ENCODE measurements around the gene JAZF1. TPM values are rescaled to one million over a fixed set of nuclear protein-coding genes. Genes with fewer than 3 reads are reported as not detected.

The JAZF1 gene
- total RNA-seq, 1 experiment from 2014 or later, result 3.4 TPM

- DNase-seq (ENCODE audit: low read depth, low spot score) (no peak), ATAC-seq (no peak)
- H3K36me3 ChIP-seq (ENCODE audit: control insufficient read depth in 1 of 2, insufficient read depth in 2 of 2, low read length in 2 of 2), result no peaks in the 10 kb centered on the region
- H3K4me3 ChIP-seq (replicated peaks in 1 of 2; ENCODE audit: low read depth in 1 of 2, low read length in 2 of 2), result no peak overlapping the region
- H3K4me1 ChIP-seq (ENCODE audit: control insufficient read depth in 1 of 2, insufficient read depth in 2 of 2, low read length in 2 of 2), result no peaks in the 10 kb centered on the region
- no peak overlapping the region for H3K9ac ChIP-seq (ENCODE audit: low read length)
- BruUV-seq (replicated peaks), result no TSS peak
- no peaks in the 10 kb centered on the region for H3K79me2 ChIP-seq (ENCODE audit: insufficient read depth, low read length)
- TF ChIP-seq SRF (IDR thresholded peaks at IDR 0.05; ENCODE audit: low read depth) (no peak), JUND (IDR thresholded peaks at IDR 0.05) (no peak), EGR1 (IDR thresholded peaks at IDR 0.05; ENCODE audit: low read depth) (no peak), CBX3 (IDR thresholded peaks at IDR 0.05; ENCODE audit: low read depth) (no peak), REST (IDR thresholded peaks at IDR 0.05; ENCODE audit: low read depth) (no peak), MAX (IDR thresholded peaks at IDR 0.05) (no peak), ZBTB33 (IDR thresholded peaks at IDR 0.05; ENCODE audit: extremely low read depth, insufficient replicate concordance, low read length) (no peak), SIN3A (IDR thresholded peaks at IDR 0.05; ENCODE audit: low read depth) (no peak), FOSL1 (IDR thresholded peaks at IDR 0.05; ENCODE audit: low read depth) (no peak), RAD21 (IDR thresholded peaks at IDR 0.05; ENCODE audit: low read depth) (no peak), POLR2AphosphoS5 (IDR thresholded peaks at IDR 0.05; ENCODE audit: low read depth, low read length) (no peak), YY1 (IDR thresholded peaks at IDR 0.05; ENCODE audit: extremely low read depth, insufficient replicate concordance, low read depth, low read length) (no peak), ELF1 (IDR thresholded peaks at IDR 0.05; ENCODE audit: borderline replicate concordance, low read depth) (no peak), ZNF274 (IDR thresholded peaks at IDR 0.05; ENCODE audit: low read depth, low read length) (no peak), SP1 (IDR thresholded peaks at IDR 0.05; ENCODE audit: low read depth) (no peak), CTCF (IDR thresholded peaks at IDR 0.05 in 2 of 3, conservative IDR thresholded peaks at IDR 0.05 in 1 of 3; ENCODE audit: borderline replicate concordance in 1 of 3, insufficient read depth in 1 of 3, low read depth in 2 of 3, low read length in 2 of 3) (no peak), EZH2 (IDR thresholded peaks at IDR 0.05) (no peak), CEBPB (IDR thresholded peaks at IDR 0.05; ENCODE audit: low read depth) (no peak)
- no peaks in the 10 kb centered on the region for H3K27me3 ChIP-seq (ENCODE audit: insufficient read depth, low read length)
- H3K4me2 ChIP-seq (ENCODE audit: low read length), result no peak overlapping the region
- H2AFZ ChIP-seq (ENCODE audit: low read depth, low read length, poor library complexity, severe bottlenecking), result no peak overlapping the region
- H3K9me2 ChIP-seq (ENCODE audit: insufficient read depth), result no peaks in the 10 kb centered on the region
- ChIA-PET CTCF (no interaction called here), POLR2A (no interaction called here), RAD21 (ENCODE audit: low non-redundant PET in 1 of 2, low total read pairs in 2 of 2, uncharacterized antibody in 2 of 2, unreplicated experiment in 2 of 2) (no interaction called here)
- H4K20me1 ChIP-seq (ENCODE audit: insufficient read depth), result no peaks in the 10 kb centered on the region
- intact Hi-C loops (cut with micrococcal nuclease), result no loop called here
- no peaks in the 10 kb centered on the region for H3K9me3 ChIP-seq (ENCODE audit: control insufficient read depth in 1 of 2, insufficient read depth in 1 of 2, low read depth in 1 of 2, low read length in 2 of 2)
- H3K27ac ChIP-seq (ENCODE audit: low read depth, low read length), result no peak overlapping the region
Observed at GRCh38 chr7:28145931-28146330, 34.7 kb downstream of the JAZF1 start.
